NB4 (cell line): ENCODE measurements around the gene SPATA12.
A peak's percentile ranks its signal among the peaks of the same experiment; 100 is the strongest.

ENCODE experiments used
- DNase-seq: peaks from one replicate; pipeline ENCODE4 v3.0.0; 2010; ENCODE audit warnings: low read depth
- H3K4me3 ChIP-seq: one replicate; pipeline ENCODE4 v1.5.1; 2011; ENCODE audit warnings: mild to moderate bottlenecking, low read depth, low read length, moderate library complexity
- MYC ChIP-seq: IDR thresholded peaks from 2 replicates; pipeline ENCODE4 v1.6.1; 2011; ENCODE audit warnings: low read depth, low read length
- POLR2A ChIP-seq: IDR thresholded peaks from 2 replicates; pipeline ENCODE4 v1.6.1; 2011; ENCODE audit warnings: mild to moderate bottlenecking; ENCODE audit not compliant: insufficient read length; ENCODE audit errors: extremely low read depth
- TF ChIP-seq, protein P1 (sequence below): IDR thresholded peaks from one replicate; pipeline ENCODE4 v1.5.1; 2012; ENCODE audit warnings: low read depth, low read length
- TF ChIP-seq, protein P2 (sequence below): IDR thresholded peaks from 2 replicates; pipeline ENCODE4 v1.6.1; 2011; ENCODE audit warnings: low read depth, low read length

Gene SPATA12

GRCh38 chr3:57094575-57094974 is 34.1 kb downstream of the SPATA12 start:
- TF ChIP-seq, protein P1, sequence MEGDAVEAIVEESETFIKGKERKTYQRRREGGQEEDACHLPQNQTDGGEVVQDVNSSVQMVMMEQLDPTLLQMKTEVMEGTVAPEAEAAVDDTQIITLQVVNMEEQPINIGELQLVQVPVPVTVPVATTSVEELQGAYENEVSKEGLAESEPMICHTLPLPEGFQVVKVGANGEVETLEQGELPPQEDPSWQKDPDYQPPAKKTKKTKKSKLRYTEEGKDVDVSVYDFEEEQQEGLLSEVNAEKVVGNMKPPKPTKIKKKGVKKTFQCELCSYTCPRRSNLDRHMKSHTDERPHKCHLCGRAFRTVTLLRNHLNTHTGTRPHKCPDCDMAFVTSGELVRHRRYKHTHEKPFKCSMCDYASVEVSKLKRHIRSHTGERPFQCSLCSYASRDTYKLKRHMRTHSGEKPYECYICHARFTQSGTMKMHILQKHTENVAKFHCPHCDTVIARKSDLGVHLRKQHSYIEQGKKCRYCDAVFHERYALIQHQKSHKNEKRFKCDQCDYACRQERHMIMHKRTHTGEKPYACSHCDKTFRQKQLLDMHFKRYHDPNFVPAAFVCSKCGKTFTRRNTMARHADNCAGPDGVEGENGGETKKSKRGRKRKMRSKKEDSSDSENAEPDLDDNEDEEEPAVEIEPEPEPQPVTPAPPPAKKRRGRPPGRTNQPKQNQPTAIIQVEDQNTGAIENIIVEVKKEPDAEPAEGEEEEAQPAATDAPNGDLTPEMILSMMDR: no peak
- TF ChIP-seq, protein P2, sequence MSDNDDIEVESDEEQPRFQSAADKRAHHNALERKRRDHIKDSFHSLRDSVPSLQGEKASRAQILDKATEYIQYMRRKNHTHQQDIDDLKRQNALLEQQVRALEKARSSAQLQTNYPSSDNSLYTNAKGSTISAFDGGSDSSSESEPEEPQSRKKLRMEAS: no peak
- TF ChIP-seq POLR2A: no peak
- no peak overlapping the region for H3K4me3 ChIP-seq
- no peak for DNase-seq

- DNase-seq: no peak
- no peak overlapping the region for H3K4me3 ChIP-seq
- TF ChIP-seq MYC: no peak
- TF ChIP-seq, protein P2: no peak
- TF ChIP-seq, protein P1: no peak
- TF ChIP-seq POLR2A: no peak
These were observed 34.9 kb downstream of the SPATA12 start for GRCh38 chr3:57095363-57095762.

DNA sequence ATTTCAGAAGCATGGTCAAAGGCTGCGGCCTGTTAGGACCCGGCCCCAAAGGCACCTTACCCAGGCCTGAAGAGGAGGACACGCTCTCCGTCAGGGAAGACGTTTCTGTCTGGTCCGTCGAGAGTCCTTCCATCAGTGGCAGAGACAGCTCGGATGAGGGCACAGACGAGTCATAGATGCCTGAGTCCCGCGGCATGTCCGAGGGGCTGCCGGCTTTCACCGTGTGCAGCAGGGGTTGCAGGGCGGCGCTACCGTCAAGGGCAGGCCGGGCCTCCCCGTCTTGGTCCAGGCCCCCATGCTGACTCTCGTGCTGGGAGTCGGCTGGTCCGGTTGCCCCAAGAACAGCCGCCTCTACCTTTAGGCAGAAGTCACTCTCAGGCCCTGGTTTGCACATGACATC is 37.1 kb downstream of the SPATA12 start:
- no peak overlapping the region for H3K4me3 ChIP-seq
- DNase-seq: no peak
- TF ChIP-seq, protein P1: no peak
- TF ChIP-seq POLR2A (no peak), MYC (no peak)
- TF ChIP-seq, protein P2: no peak

GRCh38 chr3:57098418-57099310 is 38.2 kb downstream of the SPATA12 start:
- TF ChIP-seq POLR2A: no peak
- TF ChIP-seq, protein P1: no peak
- TF ChIP-seq, protein P2: no peak
- no peak for TF ChIP-seq MYC
- no peak for DNase-seq
- H3K4me3 ChIP-seq: no peak overlapping the region

DNA sequence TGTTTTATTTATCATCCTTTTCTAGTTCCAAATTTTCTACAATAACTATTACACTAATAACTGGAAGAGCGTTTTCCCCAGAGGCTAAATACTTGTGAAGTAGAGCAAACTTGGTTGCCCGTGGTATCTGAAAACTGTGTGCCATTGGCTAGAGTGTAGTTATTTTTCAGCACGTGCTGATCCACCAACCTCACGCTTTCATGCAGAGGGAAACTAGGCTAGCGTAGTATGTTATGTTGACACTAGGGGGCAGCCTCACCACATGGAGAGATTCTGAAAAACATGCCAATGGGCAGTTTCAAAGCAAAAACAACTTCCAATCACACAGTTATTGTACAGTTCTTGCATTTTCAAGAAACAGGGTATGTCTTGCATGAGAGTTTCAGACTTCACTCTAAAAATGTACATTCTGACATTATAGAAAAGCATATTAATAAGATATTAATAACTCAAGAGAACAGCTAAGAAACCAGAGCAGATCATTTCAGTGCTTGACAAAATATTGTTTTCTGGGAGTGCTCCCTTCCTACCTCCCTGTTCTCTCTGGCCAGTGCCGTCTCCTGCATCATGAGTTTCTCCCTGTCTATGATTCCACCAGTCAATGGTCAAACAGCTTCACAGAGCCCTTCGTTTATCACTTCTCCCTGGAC is 39.7 kb downstream of the SPATA12 start:
- peak; percentile 84 for DNase-seq
- no peak overlapping the region for H3K4me3 ChIP-seq
- TF ChIP-seq MYC: peak; percentile 91
- TF ChIP-seq, protein P2: peak; percentile 95
- no peak for TF ChIP-seq POLR2A
- TF ChIP-seq, protein P1: peak; percentile 65
